ENCODE measurements around the gene NKX6-1. TPM values are rescaled to one million over a fixed set of nuclear protein-coding genes. Genes with fewer than 3 reads are reported as not detected.

Gene NKX6-1
- polyA plus RNA-seq, 10 donors = 0.08 TPM; not detected in 9

DNA sequence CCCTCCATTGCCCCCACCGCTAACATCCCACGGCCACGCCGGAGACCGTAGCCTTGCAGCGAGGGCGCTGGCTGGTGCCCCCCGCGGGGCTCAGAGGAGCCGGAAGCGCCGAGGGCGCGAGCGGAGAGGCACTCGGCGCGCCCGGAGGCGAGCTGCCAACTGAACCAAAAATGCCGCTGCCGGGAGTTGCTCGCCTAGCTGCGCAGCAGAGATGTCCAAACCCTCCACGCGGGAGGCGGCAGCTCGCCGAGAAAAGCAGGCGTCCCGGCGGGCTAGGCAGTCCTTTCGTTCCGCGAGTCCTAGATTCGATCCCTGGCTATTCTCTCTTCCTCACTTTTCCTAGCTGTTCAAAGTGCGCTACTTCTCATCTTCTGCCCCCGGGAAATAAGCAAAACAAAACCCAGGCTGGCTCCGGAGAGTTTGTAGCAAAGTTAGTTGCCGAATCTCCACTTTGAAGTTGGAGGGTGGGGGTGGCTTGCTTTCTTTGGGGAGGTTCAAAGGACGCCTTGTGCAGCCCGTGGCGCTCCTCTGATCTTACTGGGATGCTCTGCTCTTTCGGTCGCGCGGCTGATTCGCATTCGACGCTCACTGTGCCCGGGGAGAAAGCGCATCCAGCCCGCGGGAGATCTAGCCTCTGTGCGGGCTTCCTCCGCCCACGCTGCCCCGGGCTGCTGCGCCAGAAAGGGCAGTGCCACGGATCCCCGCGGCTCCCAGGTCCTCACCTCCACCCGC lies 723 bp downstream of the NKX6-1 start:
- DNase-seq = peak in 1 of 3 donors; percentile 74

- no peak for DNase-seq
Measured at GRCh38 chr4:84497504-84498202, 1.4 kb downstream of the NKX6-1 start.

DNA sequence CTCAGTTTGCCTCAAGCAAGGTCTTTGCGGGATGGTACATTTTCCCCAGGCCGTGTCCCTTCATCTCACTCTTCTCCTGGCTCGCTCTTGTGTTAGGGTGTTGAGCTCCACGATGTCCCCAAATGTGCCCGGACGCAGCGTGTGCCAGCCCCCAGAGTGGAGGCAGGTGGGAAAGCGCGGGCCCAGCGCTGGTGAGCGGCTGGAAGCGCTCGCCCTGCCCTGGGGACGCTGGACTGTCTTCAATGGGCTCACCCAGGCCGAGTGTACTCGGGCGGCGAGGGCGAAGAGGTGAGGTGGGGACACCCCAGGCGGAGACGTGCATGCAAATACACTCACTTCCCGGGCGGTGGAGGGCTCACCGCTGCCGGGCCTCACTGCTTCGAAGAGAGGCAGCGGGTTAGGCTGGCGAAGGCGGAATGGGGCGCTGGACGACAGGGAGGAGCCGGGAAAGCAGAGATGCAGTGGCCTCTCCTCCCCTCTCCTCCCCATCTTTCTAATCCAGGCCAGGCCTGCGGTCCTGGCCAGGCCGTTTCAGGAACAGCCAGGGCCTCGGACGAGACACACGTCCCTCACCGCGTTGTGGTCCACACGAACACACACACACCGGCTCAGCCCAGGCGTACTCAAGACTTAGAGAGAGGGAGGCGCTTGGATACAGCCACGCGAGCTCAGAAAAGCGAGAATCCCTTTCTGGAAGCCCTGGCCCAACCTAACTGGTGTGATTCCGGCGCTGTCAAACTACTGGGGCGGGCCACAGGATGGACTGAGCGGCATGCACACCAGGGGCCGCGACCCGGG lies 2.2 kb downstream of the NKX6-1 start:
- peak in 1 of 3 donors; percentile 64 for DNase-seq

GRCh38 chr4:84496331-84496705 lies 2.8 kb downstream of the NKX6-1 start:
- no peak for DNase-seq

GRCh38 chr4:84495794-84496261 lies 3.3 kb downstream of the NKX6-1 start:
- DNase-seq = peak in 1 of 3 donors; percentile 58

GRCh38 chr4:84495118-84495793 lies 3.8 kb downstream of the NKX6-1 start:
- peak in 1 of 3 donors; percentile 56 for DNase-seq

- DNase-seq = peak in 1 of 3 donors; percentile 63
Measured at GRCh38 chr4:84494531-84494930, 4.6 kb downstream of the NKX6-1 start.

- DNase-seq = no peak
Measured at GRCh38 chr4:84494076-84494475, 5.0 kb downstream of the NKX6-1 start.

DNA sequence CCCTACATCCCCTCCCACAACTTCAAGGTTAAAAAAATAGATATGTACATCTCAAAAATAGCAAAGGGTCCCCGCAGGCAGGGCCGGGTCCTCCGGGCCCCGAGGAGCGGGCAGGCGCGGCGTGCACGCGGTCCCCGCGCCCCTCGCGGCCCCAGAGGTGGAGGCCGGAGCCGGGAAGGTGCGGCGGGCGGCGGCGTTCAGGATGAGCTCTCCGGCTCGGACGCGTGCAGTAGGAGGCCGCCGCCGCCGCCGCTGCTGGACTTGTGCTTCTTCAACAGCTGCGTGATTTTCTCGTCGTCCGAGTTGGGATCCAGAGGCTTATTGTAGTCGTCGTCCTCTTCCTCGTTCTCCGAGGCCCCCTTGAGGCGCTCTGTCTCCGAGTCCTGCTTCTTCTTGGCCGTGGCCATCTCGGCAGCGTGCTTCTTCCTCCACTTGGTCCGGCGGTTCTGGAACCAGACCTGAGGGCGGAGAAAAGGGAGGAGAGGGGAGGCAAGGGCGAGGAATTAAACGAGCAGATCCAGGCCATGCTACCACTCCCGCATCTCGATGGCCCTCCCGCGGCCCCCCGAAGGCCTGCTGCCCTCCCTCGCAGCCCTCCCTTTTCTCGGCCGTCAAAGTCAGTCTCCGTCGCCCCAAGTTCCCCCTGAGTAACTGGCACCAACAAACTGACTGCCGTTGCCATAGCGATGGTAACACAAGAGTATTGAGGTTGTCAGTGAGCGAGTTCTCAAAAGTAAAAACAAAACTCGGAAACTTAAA lies 5.8 kb downstream of the NKX6-1 start:
- peak in 2 of 3 donors; percentile 56 to 82 for DNase-seq

GRCh38 chr4:84492737-84493091 lies 6.4 kb downstream of the NKX6-1 start:
- DNase-seq = peak in 1 of 3 donors; percentile 40

GRCh38 chr4:84492290-84492689 lies 6.8 kb downstream of the NKX6-1 start:
- DNase-seq = no peak

DNA sequence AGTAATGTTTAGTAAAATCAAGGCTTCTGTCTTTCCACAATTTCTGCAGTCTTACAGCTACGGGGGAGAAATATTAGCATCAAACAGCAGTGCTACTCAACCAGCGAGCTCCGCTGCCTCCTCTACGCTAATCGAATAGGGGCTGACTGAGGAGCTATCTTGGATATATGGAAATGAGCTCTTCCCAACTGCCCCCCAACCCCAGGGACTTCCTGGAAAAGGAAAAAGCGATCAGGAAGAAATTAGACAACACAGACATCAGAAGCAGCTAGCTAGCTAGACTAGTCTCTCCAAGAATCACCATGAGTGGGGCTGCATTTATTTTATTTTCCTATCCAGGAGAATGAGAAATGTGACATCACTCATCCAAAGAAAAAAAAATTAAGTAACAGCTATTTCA lies 7.6 kb downstream of the NKX6-1 start:
- peak in 1 of 3 donors; percentile 61 for DNase-seq

GRCh38 chr4:84490663-84491062 lies 8.4 kb downstream of the NKX6-1 start:
- DNase-seq = no peak

DNA sequence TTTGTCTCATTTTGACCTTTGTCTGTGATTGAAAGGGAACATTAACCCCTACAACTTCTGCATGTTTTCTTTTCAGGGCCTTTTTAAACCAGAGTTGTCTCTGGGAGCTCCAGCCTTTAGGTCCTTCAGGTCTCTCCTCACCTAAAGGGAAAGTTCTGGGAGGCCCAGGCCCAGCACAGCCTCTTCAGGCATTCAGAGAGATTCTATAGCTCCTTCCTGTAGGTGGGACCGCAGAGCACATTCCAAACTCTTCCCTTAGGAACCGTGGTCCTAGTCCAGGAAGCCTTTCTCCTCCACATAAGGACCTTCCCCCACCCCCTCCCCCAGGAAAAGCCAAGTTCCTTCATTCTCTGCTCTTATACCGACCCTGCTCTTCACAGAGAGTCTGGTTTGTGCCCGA lies 14.9 kb downstream of the NKX6-1 start:
- DNase-seq = no peak

DNA sequence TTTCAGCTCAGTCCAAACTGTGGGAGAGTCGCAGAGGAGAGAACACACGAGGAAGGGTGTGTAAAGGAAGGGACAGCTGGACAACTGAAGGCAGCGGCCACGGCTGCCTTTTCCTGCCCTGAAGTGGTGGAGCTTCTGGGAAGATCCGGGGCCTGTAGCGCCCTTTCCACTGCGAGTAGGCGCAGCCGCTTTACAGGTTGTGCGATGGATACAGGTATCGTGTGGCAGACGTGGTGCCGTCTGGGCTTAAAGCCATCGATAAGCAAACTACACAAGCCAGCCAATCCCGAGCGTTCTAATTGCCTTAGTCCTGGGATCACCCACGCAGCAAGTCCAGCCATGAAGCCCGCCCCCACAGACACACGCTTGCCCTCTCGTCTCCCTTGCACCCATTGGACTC lies 15.4 kb downstream of the NKX6-1 start:
- DNase-seq = peak in 1 of 3 donors; percentile 22

DNA sequence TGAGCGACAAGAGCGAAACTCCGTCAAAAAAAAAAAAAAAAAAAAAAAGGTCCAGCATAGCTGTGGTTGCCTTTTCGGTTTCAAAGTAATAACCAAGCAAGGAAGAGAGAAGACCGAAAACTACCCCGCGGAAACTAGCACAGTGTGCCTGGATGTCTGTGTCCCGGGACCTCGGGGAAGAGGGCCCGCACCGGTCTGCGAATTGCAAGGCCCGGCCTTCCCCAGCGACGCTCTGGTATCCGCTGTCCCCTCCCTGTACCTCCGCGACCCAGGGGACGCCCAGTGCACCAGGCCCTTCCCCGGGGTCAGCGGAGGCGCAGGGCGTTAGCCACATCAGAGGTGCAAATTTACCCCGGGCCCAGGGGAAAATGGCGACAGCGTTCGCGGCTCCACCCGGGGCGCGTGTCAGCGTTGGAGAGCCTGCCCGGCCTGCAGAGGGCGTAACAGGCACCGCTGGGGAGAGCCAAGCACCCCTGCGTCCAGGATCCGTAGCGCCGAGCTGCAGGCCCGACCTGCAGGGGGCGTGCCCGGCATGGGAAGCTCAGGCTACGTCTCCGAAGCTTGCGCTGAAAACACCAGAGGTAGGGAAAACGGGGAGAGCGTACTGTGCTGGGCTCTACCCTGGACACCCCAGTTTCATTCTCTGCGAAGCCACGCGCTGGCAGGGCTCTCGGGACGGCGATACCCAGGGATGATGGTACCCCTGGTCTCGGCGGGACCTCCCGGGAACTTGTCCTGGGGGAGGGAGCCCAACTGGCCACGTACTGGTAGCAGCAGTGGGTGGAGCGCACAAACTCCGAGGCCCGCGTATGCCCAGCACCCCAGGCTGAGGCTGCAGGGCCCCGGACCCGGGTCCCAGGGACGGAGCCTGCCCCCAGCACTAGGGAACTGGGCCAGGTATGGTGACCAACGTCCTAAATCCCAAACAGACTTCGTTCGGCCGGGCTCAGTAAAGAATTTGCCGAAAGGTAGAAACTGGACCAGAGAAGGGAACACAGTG lies 16.2 kb downstream of the NKX6-1 start:
- peak in 2 of 3 donors; percentile 3 to 33 for DNase-seq

- peak in 1 of 3 donors; percentile 26 for DNase-seq
Measured at GRCh38 chr4:84481860-84482245, 17.2 kb downstream of the NKX6-1 start.

DNA sequence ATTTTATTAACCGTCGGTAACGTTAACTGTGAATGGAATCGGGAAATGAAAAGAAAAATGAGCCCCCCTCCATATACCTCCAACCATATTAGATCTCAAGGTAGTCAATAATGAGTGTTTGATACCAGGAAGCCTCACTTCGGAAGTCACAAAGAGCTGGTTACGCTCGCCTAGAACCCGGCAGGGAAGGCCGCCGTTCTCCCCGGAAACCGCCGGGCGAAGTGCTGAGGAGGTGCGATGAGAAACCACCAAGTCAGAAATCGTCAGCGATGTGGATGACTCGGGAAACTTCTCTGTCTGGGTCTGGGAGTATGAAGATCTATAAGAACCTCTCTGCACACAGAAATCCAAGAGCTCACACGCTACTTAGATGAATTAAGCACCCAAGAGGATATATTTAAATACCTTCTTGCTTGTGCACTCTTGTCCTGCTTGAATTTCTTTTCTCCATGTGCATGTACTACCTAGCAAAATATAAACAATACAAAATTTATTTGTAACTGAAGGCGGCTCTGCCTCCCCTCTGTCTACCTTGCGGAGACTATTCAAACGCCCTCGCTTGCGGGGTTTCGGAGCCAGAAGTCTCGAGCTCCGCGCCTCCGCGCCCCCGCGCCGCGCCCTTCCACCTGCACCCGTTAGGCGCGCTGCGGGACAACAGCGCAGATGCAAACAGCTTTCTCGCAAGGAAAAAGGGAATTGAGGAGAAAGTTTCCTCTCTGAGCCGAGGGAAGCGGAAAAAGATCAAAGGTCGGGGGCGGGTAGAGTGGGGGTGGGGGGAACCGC lies 17.8 kb downstream of the NKX6-1 start:
- DNase-seq = peak in 2 of 3 donors; percentile 1 to 22

DNA sequence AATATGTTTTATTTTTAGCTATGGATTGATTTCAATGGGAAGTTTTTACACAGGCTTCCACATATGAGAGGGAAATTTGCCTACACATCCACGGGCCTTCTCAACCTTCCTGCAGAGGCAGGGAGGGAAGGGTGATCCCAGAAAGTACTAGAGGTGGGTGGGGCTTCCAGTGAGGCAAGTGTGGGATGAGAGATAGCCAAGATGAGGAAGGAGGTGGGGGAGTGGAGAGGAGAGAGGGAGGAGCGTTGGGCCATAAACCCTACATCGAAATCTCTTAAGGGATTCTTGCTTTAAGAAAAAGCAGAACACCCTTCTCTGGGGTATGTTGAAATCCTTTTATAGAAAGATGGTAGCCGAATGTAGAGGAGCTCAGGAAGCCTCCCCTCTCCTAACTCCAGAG lies 19.0 kb downstream of the NKX6-1 start:
- no peak for DNase-seq
